Stimulated activated CD8-positive, alpha-beta memory T cell treated with anti-CD3 and anti-CD28 coated beads, Interleukin-4, amount 100 ng/mL, for 24 hours (primary cell): ENCODE results near the gene GOLGA6D.
"Not testable (repeated sequence)": the region's sequence is repeated elsewhere in the genome, so short reads cannot be mapped to it uniquely, and the experiment has no call there.

Source experiments
- DNase-seq: peaks from one replicate; pipeline ENCODE4 v3.0.0-alpha.2; 2020; ENCODE audit warnings: low read depth

GOLGA6D gene

DNA sequence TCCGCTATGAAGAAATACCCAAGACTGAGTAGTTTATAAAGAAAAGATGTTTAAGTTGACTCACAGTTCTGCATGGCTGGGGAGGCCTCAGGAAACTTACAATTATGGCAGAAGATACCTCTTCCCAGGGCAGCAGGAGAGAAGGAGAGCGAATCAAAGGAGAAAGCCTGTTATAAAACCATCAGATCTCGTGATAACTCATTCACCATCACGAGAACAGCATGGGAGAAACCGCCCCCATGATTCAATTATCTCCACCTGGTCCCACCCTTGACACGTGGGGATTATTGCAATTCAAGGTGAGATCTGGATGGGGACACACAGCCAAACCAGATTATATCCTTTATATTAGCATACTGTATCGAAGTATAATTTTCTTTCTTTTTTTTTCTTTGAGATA, 49.5 kb downstream of the GOLGA6D start:
- not testable (repeated sequence) for DNase-seq

DNA sequence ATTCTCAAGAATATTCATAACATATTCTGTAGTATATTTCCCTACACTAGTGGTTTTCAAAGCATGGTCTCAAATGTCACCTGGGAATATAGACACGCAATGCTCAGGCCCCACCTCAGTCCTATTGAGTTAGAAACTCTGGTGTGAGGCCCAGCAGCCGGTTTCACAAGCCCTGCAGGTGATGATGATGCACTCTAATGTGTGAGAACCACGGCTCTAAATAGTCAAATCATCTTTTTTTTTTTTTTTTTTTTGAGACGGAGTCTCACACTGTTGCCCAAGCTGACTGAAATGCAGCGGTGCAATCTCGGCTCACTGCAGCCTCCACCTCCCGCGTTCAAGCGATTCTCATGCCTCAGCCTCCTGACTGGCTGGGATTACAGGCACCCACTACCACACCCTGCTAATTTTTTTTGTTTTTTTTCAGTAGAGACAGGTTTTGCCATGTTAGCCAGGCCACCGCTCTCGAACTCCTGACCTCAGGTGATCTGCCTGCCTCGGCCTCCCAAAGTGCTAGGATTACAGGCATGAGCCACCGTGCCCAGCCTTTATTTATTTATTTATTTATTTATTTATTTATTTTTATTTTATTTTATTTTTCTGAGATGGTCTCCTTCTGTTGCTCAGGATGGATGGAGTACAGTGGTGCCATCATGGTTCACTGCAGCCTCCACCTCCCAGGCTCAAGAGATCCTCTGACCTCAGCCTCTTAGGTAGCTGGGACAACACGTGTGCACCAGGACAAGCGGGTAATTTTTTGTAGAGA, 51.2 kb downstream of the GOLGA6D start:
- DNase-seq: not testable (repeated sequence)

DNA sequence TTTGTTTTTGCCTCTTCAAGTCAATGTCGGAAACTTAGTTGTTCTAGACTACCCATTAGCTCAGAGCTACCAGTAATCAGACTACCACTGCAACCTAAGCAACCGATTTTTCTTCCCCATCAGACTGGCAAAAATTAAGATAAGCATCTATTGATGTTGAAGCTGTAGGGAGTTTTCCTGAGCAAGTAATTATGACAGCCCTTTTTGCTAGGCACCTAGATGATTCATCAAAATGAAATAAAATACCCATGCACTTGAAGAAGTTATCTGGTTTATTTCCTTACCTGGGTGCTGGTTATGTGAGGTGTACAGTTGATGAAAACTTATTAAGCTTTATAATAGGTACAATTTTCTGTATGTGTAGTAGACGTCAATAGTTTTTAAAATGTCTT, 52.7 kb downstream of the GOLGA6D start:
- DNase-seq: no peak

DNA sequence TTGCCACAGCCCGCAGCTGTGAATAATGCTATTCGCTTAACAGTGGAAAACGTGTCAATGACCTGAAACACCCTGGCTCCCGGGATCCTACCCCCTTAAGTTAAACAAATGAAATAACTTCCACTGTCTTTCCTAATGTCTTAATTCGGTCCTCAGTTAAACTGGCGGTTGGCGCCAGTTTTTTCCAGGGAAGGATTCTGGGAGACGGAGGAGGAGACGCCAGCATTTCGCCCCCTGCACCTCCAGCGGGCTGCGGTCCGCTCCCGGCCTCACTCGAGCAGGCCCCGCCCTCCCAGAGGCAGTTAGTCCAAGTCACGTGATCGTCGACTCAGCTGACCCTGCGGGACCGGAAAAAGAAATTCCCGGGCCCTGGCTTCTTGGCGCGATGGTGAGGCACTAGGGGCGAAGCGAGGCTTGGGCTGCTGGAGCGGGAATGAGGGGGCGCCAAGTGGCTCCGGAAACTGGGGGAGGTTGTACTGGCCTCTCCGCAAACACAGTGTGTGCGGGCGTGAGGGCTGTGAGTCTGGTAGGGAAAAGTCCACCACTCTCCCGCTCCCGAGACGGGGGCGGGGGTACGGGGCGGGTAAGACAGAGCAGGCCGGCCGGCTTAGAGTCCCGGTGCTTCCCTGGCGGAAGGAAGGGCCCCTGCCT, 53.2 kb downstream of the GOLGA6D start, which contains the start of gene COMMD4:
TSS of gene COMMD4 (plus strand) at position 359 of the 651 bp plus-strand sequence. CDS start at position 386, 27 bp downstream.
- DNase-seq: peak; percentile 74

DNA sequence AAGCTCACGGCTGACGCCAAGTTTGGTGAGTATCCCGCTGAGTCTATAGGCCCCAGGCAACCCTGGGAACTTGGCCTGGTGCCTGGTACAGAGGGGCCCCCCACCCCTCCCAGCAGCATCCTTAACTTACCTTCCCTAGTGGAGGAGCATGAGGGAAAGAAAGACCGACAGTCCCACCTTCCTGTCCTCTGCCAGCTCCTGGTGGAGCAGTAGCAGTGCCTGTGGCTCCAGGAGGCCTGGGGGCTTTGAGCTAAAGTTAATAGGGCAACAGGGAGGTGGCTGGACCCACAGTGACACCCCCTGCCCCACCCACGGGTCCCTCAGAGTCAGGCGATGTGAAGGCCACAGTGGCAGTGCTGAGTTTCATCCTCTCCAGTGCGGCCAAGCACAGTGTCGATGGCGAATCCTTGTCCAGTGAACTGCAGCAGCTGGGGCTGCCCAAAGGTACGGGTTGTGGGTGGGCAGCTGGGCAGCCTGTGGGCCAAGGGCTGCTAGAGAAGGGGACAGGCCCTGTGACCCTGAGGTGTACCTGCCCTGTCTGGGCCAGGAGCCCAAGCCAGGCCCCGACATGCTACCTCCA, 56.1 kb downstream of the GOLGA6D start:
- no peak for DNase-seq

DNA sequence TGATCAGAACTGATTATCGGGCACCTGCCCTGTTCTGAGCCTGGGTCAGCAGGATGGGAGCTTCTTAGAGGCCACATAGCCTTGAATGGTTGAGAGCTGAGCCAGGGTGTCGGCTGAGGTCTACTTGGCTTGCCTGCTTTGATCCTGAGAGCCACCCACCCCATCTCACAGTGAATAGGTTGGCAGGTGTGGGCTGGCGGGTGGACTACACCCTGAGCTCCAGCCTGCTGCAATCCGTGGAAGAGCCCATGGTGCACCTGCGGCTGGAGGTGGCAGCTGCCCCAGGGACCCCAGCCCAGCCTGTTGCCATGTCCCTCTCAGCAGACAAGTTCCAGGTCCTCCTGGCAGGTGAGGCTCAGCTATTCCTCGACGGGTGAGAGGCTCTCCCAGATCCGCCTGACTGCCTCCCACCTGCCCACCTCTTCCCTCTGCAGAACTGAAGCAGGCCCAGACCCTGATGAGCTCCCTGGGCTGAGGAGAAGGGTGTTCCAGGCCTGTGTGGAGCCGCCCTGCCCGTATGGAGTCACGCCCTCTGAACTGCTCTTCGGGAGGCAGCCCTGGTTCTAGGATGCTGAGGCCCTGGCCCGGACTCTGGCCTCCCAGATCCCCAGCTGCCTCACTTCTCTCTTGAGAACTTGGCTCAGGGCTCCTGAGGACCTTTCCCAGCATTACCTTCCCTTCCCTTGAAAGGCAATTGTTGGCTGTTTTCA, 57.1 kb downstream of the GOLGA6D start:
- DNase-seq: no peak

DNA sequence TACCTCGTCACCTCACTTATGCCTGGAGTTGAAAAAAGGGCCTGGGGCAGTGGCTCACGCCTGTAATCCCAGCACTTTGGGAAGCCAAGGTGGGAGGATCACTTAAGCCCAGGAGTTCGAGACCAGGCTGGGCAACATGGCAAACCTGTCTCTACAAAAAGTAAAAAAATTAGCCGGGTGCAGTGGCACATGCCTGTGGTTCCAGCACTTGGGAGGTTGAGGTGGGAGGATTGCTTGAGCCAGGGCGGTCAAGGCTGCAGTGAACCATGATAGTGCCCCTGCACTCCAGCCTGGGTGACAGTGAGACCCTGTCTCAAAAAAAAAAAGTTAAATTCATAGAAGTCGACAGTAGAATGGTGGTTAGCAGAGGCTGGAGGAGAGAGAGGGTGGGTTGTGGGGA, 59.6 kb downstream of the GOLGA6D start:
- no peak for DNase-seq

DNA sequence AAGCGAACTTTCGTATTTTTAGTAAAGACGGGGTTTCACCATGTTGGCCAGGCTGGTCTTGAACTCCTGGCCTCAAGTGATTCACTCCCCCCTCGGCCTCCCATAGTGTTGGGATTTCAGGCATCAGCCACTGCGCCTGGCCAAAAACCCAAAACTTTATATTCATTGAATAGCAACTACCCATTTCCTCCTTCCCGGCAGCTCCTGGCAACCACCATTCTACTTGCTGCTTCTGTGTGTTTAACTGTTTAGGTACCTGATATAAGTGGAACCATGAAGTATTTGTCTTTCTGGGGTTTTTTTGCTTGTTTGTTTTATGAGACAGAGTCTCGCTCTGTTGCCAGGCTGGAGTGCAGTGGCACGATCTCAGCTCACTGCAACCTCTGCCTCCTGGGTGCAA, 61.3 kb downstream of the GOLGA6D start:
- DNase-seq: not testable (repeated sequence)
